Right cardiac atrium (tissue), 5 donors: ENCODE data around the gene DCUN1D3. TPM values are rescaled to one million over a fixed set of nuclear protein-coding genes. Genes with fewer than 3 reads are reported as not detected.

ENCODE experiments used
- ATAC-seq, 2 donors: fragments of 200-7000 bp; cut with Tn5 transposase; one replicate each; pipeline versions ENCODE4 v1.8.0 to v1.9.1; 2020; ENCODE audit warnings: moderate library complexity in 2 of 2, mild to moderate bottlenecking in 1 of 2
- DNase-seq, 3 donors: peaks; one replicate each; pipeline ENCODE4 v3.0.0-alpha.2; 2020
- H3K27ac ChIP-seq: one replicate; pipeline ENCODE4 v1.5.1; 2013; ENCODE audit warnings: mild to moderate bottlenecking, low read length, control low read depth, moderate library complexity
- H3K27me3 ChIP-seq: one replicate; pipeline ENCODE4 v1.6.1; 2013; ENCODE audit not compliant: control insufficient read depth, insufficient read depth
- H3K4me1 ChIP-seq: one replicate; pipeline ENCODE4 v1.6.1; 2013; ENCODE audit warnings: low read length; ENCODE audit not compliant: control insufficient read depth, insufficient read depth
- H3K4me3 ChIP-seq: one replicate; pipeline ENCODE4 v1.5.1; 2013; ENCODE audit warnings: low read length, control low read depth
- H3K9me3 ChIP-seq: one replicate; pipeline ENCODE4 v1.6.1; 2013; ENCODE audit warnings: low read length; ENCODE audit not compliant: control insufficient read depth
- WGBS: extraction: QIAGEN DNeasy Blood & Tissue Kit; methylation state at CpG from one replicate; pipeline ENCODE4 v1.1.7; 2013; 5-methylcytosine and 5-hydroxymethylcytosine counted together
- intact Hi-C, 4 donors: fragments of 100-400 bp; cut with DNase I; formaldehyde crosslinking; loops; one replicate each; pipeline versions ENCODE4 v1.11.0 to v1.14.0; 2022 to 2023
- polyA plus RNA-seq: library from polyadenylated mRNA; stranded (reverse); fragments of 200-250 nt; gene quantifications from one replicate; pipeline ENCODE4 v1.2.3, GENCODE V29; 2013
- total RNA-seq, 4 donors: library from RNA; stranded (reverse); fragmentation: NEBNext Ultra II Directional; extraction: Animal tissue kit (Norgen Biotek cat#: 25700); gene quantifications; one replicate each; pipeline ENCODE4 v1.2.1, GENCODE V29; 2021
- donor health status: healthy with polysubstance abuse.
- donor health status: DM: no; HTN: yes; CAD: no.
- donor health status: DM: no; HTN: no; CAD: no.
- donor health status: DM: no; HTN: yes; CAD: no; lungs with severe emphysema.
- donor health status: DM: yes; HTN: yes; CAD: no.

Gene DCUN1D3
- total and polyA plus RNA-seq, 5 donors = 4.7 to 20.2 (median 10.4) TPM

GRCh38 chr16:20902426-20902825 lies 2.3 kb upstream of the DCUN1D3 start:
- Histone ChIP-seq H3K4me3 (no peak overlapping the region), H3K4me1 (peaks cover 21% of the 10 kb centered on the region), H3K27ac (no peak overlapping the region), H3K27me3 (no peaks in the 10 kb centered on the region), H3K9me3 (no peaks in the 10 kb centered on the region)
- DNase-seq (no peak), ATAC-seq (no peak)
- 92% methylated on average over 6 of the region's 6 CpGs for WGBS
- intact Hi-C loops = loop anchor here in 3 of 4 donors (10.0 kb wide), 1 partner anchor 48 kb away; no protein-coding TSS in a partner anchor

- peak overlapping the region; percentile 67 for H3K4me3 ChIP-seq
- intact Hi-C loops = loop anchor here in 3 of 4 donors (10.0 kb wide), 1 partner anchor 47 kb away; no protein-coding TSS in a partner anchor
- ATAC-seq (peak; percentile 6 to 25), DNase-seq (peak; percentile 55 to 77 (median 64))
- peaks cover 16% of the 10 kb centered on the region for H3K4me1 ChIP-seq
- 35% methylated on average over 27 of the region's 27 CpGs for WGBS
- no peaks in the 10 kb centered on the region for H3K27me3 ChIP-seq
- peak overlapping the region; percentile 89 for H3K27ac ChIP-seq
- no peaks in the 10 kb centered on the region for H3K9me3 ChIP-seq
Observed at GRCh38 chr16:20901436-20902112, 1.4 kb upstream of the DCUN1D3 start.

GRCh38 chr16:20901068-20901435 lies 894 bp upstream of the DCUN1D3 start:
- no peaks in the 10 kb centered on the region for H3K9me3 ChIP-seq
- intact Hi-C loops = loop anchor here in 3 of 4 donors (10.0 kb wide), 1 partner anchor 46 kb away; no protein-coding TSS in a partner anchor
- DNase-seq (no peak), ATAC-seq (no peak)
- no peaks in the 10 kb centered on the region for H3K27me3 ChIP-seq
- peaks cover 15% of the 10 kb centered on the region for H3K4me1 ChIP-seq
- H3K27ac ChIP-seq = peak overlapping the region; percentile 89
- H3K4me3 ChIP-seq = peak overlapping the region; percentile 67
- under 1% methylated on average over 20 of the region's 20 CpGs for WGBS

GRCh38 chr16:20899477-20900298 lies 470 bp downstream of the DCUN1D3 start:
- peak overlapping the region; percentile 67 for H3K4me3 ChIP-seq
- DNase-seq = no peak
- H3K27ac ChIP-seq = peak overlapping the region; percentile 89
- intact Hi-C loops = loop anchor here in 3 of 4 donors (10.0 kb wide), 1 partner anchor 45 kb away; no protein-coding TSS in a partner anchor
- under 1% methylated on average over 23 of the region's 23 CpGs for WGBS
- H3K9me3 ChIP-seq = no peaks in the 10 kb centered on the region
- H3K27me3 ChIP-seq = no peaks in the 10 kb centered on the region
- peaks cover 11% of the 10 kb centered on the region for H3K4me1 ChIP-seq
- peak in 1 of 2 donors; percentile 5 for ATAC-seq

GRCh38 chr16:20899071-20899470 lies 1.1 kb downstream of the DCUN1D3 start:
- WGBS = 14% methylated on average over 5 of the region's 5 CpGs
- Histone ChIP-seq H3K9me3 (no peaks in the 10 kb centered on the region), H3K27ac (no peak overlapping the region), H3K4me1 (peaks cover 14% of the 10 kb centered on the region), H3K4me3 (peak overlapping the region; percentile 67), H3K27me3 (no peaks in the 10 kb centered on the region)
- ATAC-seq (no peak), DNase-seq (no peak)
- intact Hi-C loops = no loop called here

GRCh38 chr16:20897922-20898321 lies 2.2 kb downstream of the DCUN1D3 start:
- WGBS = 66% methylated on average over 3 of the region's 3 CpGs
- no peak overlapping the region for H3K4me3 ChIP-seq
- intact Hi-C loops = no loop called here
- H3K27ac ChIP-seq = no peak overlapping the region
- H3K27me3 ChIP-seq = no peaks in the 10 kb centered on the region
- H3K4me1 ChIP-seq = peaks cover 14% of the 10 kb centered on the region
- no peaks in the 10 kb centered on the region for H3K9me3 ChIP-seq
- no peak for DNase-seq
- ATAC-seq = no peak

GRCh38 chr16:20897253-20897897 lies 2.8 kb downstream of the DCUN1D3 start:
- Histone ChIP-seq H3K27me3 (no peaks in the 10 kb centered on the region), H3K4me3 (no peak overlapping the region), H3K4me1 (peaks cover 14% of the 10 kb centered on the region), H3K27ac (no peak overlapping the region), H3K9me3 (no peaks in the 10 kb centered on the region)
- ATAC-seq (no peak), DNase-seq (no peak)
- 82% methylated on average over 4 of the region's 4 CpGs for WGBS
- intact Hi-C loops = no loop called here

- 87% methylated on average over 2 of the region's 2 CpGs for WGBS
- Histone ChIP-seq H3K27ac (no peak overlapping the region), H3K9me3 (no peaks in the 10 kb centered on the region), H3K27me3 (no peaks in the 10 kb centered on the region), H3K4me3 (no peak overlapping the region), H3K4me1 (peaks cover 9% of the 10 kb centered on the region)
- no peak for DNase-seq
- intact Hi-C loops = no loop called here
- ATAC-seq = no peak
Observed at GRCh38 chr16:20894388-20894787, 5.8 kb downstream of the DCUN1D3 start.

- Histone ChIP-seq H3K27me3 (no peaks in the 10 kb centered on the region), H3K4me3 (no peak overlapping the region), H3K27ac (no peak overlapping the region), H3K4me1 (peaks cover 5% of the 10 kb centered on the region), H3K9me3 (no peaks in the 10 kb centered on the region)
- ATAC-seq = no peak
- intact Hi-C loops = no loop called here
- no peak for DNase-seq
- WGBS = 94% methylated on average over 4 of the region's 4 CpGs
Observed at GRCh38 chr16:20889625-20890275, 10.4 kb downstream of the DCUN1D3 start.

GRCh38 chr16:20887207-20887606 lies 13.0 kb downstream of the DCUN1D3 start:
- ATAC-seq = no peak
- H3K4me1 ChIP-seq = peaks cover 2% of the 10 kb centered on the region

More at GRCh38 chr16:20887207-20887606, 13.0 kb downstream of the DCUN1D3 start:
- Histone ChIP-seq H3K4me3 (no peak overlapping the region), H3K9me3 (no peaks in the 10 kb centered on the region), H3K27me3 (no peaks in the 10 kb centered on the region), H3K27ac (no peak overlapping the region)
- intact Hi-C loops = no loop called here
- whole genome bisulfite sequencing = 100% methylated on average over 1 of the region's 1 CpG
- no peak for DNase-seq
